WERI-Rb-1 (cell line): Measurements from ENCODE around the gene MAD1L1.

Experiments used
- DNase-seq: peaks from one replicate; pipeline ENCODE4 v3.0.0-alpha.2; 2020
- H3K27ac ChIP-seq: fragments of 250-450 bp; sonication (Bioruptor Pico); 2 replicates; pipeline ENCODE4 v1.5.1; 2020; ENCODE audit warnings: mild to moderate bottlenecking, moderate library complexity
- H3K27me3 ChIP-seq: fragments of 250-450 bp; sonication (Bioruptor Pico); 2 replicates; pipeline ENCODE4 v1.5.1; 2021; ENCODE audit warnings: mild to moderate bottlenecking, low read depth, moderate library complexity; ENCODE audit not compliant: insufficient read depth, severe bottlenecking
- H3K36me3 ChIP-seq: fragments of 250-450 bp; sonication (Bioruptor Pico); 2 replicates; pipeline ENCODE4 v1.5.1; 2020; ENCODE audit warnings: mild to moderate bottlenecking, moderate library complexity
- H3K4me3 ChIP-seq: 2 replicates; pipeline ENCODE4 v1.5.1; 2011; ENCODE audit warnings: low read depth, mild to moderate bottlenecking, control low read depth, low read length
- H3K9me3 ChIP-seq: fragments of 250-450 bp; sonication (Bioruptor Pico); 2 replicates; pipeline ENCODE4 v1.5.1; 2021; ENCODE audit warnings: mild to moderate bottlenecking, moderate library complexity; ENCODE audit not compliant: severe bottlenecking
- CTCF ChIP-seq: IDR thresholded peaks from 2 replicates; pipeline ENCODE4 v1.5.1; 2011; ENCODE audit warnings: low read depth, mild to moderate bottlenecking, control low read depth, inconsistent platforms, low read length

The MAD1L1 gene

GRCh38 chr7:1946025-1946772 lies 286.5 kb downstream of the MAD1L1 start:
- H3K27ac ChIP-seq, result no peak overlapping the region
- TF ChIP-seq CTCF, result no peak
- H3K9me3 ChIP-seq, result no peaks in the 10 kb centered on the region
- H3K4me3 ChIP-seq, result no peak overlapping the region
- H3K36me3 ChIP-seq, result no peaks in the 10 kb centered on the region; the same call in 1 of the 2 replicates
- DNase-seq, result no peak
- H3K27me3 ChIP-seq, result no peaks in the 10 kb centered on the region

- no peak overlapping the region for H3K4me3 ChIP-seq
- DNase-seq, result no peak
- H3K9me3 ChIP-seq, result no peaks in the 10 kb centered on the region
- no peak for TF ChIP-seq CTCF
- H3K36me3 ChIP-seq, result no peaks in the 10 kb centered on the region; the same call in 1 of the 2 replicates
- H3K27ac ChIP-seq, result no peak overlapping the region
- no peaks in the 10 kb centered on the region for H3K27me3 ChIP-seq
Observed at GRCh38 chr7:1945558-1945957, 287.2 kb downstream of the MAD1L1 start.

- Histone ChIP-seq H3K9me3 (no peaks in the 10 kb centered on the region), H3K4me3 (no peak overlapping the region), H3K27me3 (no peaks in the 10 kb centered on the region), H3K36me3 (no peaks in the 10 kb centered on the region; the same call in 1 of the 2 replicates), H3K27ac (no peak overlapping the region)
- TF ChIP-seq CTCF, result no peak
- no peak for DNase-seq
Observed at GRCh38 chr7:1944619-1945210, 288.0 kb downstream of the MAD1L1 start.

GRCh38 chr7:1943933-1944618 lies 288.7 kb downstream of the MAD1L1 start:
- H3K9me3 ChIP-seq, result no peaks in the 10 kb centered on the region
- no peak overlapping the region for H3K4me3 ChIP-seq
- TF ChIP-seq CTCF, result no peak
- no peak overlapping the region for H3K27ac ChIP-seq
- no peaks in the 10 kb centered on the region for H3K27me3 ChIP-seq
- DNase-seq, result no peak
- no peaks in the 10 kb centered on the region; the same call in 1 of the 2 replicates for H3K36me3 ChIP-seq

GRCh38 chr7:1943326-1943725 lies 289.4 kb downstream of the MAD1L1 start:
- H3K36me3 ChIP-seq, result no peaks in the 10 kb centered on the region; the same call in 1 of the 2 replicates
- no peak for DNase-seq
- no peak for TF ChIP-seq CTCF
- H3K9me3 ChIP-seq, result no peaks in the 10 kb centered on the region
- H3K27me3 ChIP-seq, result no peaks in the 10 kb centered on the region
- no peak overlapping the region for H3K27ac ChIP-seq
- no peak overlapping the region for H3K4me3 ChIP-seq
